Measurements from ENCODE around the gene PSD.
"Not testable (repeated sequence)": the region's sequence is repeated elsewhere in the genome, so short reads cannot be mapped to it uniquely, and the experiment has no call there.

The PSD gene

DNA sequence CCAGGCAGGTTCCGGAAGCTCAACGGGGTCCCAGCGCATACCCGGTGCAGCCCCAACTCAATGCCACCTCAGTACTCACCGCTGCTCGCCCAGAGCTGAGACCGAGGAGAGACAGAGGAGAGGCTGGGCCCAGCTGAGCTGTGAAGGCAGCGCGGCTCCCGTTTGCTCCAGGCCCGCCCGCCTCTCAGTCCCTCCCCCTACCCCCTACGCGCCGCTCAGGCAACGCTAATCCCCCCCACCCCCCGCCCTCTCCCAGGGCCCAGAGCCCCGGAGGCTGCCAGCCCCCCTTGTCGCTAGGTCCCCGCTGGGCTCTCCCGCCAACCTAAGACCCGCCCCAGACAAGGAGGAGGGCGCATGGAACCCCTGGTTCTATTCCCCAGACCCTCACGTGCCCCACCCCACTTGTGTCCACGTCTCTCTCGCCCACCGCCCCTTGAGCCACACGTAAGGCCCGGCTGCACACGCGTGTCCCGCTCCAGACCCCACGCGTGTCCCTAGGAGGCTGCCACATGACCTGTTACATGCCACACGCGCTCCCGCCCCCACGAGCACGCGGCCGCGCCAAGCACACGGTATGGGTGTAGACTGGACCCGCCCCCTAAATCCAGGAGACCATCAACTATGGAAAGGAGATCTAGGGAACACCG lies at the start of gene PSD:
Gene PSD (minus strand): TSS at position 164 of the 647 bp plus-strand sequence. CDS start 1,747 bp downstream, outside the sequence.
- peak; percentile 40 for DNase-seq

DNA sequence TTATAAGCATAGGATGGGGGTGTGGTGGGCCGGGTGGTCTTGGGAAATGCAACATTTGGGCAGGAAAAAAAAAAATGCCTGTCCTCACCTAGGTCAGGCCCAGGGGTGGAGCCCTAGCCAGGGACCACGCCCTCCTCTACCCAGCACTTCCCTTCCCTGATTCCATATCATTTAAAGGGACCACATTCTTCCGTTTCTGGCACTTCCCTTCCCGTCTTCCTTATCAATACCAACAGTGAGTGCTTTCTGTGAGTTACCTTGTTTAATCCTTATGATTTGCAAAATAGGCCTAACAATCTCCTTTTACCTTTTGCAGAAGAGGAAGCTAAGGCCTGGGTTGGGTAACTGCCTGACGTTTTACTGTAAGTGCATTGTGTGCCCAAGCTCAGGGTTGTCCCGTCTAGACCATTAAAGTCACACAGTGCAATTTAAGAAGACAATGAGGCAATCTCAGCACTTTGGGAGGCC lies 49.4 kb upstream of the PSD start:
- no peak for DNase-seq

DNA sequence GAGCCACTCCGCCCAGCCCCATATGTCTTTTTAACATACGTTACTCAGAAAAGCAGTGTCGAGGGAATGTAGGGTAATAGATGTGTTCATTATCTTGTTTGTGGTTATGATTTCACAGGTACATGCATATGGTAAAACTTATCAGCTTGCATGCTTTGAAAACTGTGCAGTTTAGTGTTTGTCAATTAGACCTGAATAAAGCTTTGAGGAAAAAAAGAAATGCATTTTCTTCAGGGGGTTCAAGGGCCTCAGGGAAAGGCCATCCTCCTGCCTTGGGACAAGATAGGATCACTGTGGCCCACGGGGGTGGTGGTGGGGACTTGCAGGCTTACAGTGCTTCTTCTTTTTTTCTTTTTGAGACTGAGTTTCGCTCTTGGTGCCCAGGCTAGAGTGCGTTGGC lies 48.7 kb upstream of the PSD start:
- no peak for DNase-seq

DNA sequence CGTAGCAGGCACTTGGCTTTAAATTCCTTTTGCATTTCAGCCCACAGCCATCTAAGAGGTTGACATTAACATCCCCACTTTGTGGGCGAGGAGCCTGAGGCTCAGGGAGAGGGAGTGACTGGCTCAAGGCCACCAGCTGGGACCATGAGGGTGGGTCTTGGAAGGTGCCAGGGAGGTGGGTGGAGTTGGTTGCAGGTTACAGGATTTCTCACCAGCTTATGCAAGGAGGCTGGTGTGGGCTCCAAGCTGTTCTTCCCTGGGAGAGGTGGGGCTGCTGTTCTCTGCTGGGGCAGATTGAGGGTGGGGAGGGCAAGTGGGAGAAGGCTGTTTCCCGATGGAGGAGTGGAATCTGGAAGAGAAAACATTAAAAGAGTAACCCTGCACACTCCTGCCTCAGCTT lies 46.9 kb upstream of the PSD start:
- no peak for DNase-seq

DNA sequence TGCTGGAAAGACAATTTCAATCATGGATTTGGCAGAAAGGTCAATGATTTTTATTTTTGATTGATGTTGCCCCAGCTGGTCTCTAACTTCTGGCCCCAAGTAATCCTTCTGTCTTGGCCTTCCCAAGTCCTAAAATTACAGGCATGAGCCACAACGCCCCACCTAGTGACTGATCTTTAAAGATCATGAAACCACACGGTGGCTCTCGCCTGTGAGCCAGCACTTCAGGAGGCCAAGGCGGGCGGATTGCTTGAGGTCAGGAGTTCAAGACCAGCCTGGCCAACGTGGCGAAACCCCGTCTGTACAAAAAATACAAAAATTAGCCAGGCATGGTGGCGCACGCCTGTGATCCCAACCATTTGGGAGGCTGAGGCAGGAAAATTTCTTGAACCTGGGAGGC lies 45.4 kb upstream of the PSD start:
- no peak for DNase-seq

DNA sequence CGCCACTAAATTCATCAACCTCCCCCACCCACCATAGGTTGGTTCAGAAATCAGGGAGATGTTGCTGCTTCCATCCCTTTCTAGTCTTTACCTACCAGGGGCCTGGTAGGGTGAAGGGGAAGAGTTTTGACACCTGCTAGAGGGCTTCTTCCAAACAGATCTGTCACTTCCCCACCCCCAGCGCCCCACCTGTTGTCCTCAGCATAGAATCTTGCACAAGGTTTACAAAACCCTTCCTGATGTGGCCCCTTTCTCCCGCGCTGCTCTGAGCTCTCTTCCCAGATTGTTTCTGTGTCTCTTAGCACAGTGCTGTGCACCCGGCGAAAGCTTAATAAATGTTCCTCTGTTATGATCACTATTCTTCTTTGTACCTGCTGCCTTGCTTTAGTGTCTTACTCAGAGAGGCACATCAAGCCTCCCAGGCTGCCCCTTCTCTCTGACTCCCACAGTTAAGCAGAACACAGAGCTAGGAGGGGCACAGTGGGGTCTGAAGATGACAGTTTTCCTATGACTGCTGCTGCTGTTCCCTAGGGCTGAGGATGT lies 44.0 kb upstream of the PSD start:
- no peak for DNase-seq

DNA sequence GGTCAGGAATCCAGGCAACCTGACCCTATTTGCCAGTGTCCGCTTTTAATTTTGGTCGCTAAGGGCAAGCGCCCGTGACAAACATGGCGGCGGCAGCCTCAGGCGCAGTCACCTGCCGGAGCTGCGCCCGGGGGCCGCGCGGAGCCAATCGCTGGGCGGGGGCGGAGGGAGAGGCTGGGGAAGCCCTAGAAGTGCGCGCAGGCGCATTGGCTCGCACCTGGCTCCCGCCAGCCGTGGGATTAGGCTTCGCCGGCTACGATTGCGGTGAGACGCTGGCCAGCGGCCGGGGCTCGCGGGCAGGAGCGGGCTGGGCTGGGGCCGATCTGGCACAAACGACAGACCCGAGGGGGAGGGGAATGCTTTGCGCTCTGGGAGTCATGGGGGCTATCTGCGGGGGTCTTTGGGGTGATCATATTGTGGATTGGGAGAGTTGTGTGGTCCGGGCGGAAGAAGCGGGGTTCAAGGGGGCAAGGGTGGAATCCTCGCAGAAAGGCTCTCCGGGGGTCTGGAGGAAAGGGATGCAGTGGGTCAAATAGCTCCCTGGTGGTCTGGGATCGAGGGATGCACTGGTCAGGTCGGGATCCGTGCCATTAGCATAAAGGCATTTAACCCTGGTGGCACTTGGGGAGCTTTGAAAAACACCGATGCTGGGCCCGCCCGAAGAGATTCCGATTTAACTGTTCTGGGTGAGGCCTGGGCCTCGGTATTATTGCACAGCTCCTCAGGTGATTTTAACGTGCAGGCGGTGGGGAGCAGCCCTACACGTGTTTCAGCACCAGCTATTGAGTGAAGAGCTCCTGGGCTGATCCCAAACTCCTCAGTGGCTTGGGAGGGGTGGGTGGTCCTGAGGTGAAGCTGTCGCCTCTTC lies 42.8 kb upstream of the PSD start:
- peak; percentile 76 for DNase-seq

DNA sequence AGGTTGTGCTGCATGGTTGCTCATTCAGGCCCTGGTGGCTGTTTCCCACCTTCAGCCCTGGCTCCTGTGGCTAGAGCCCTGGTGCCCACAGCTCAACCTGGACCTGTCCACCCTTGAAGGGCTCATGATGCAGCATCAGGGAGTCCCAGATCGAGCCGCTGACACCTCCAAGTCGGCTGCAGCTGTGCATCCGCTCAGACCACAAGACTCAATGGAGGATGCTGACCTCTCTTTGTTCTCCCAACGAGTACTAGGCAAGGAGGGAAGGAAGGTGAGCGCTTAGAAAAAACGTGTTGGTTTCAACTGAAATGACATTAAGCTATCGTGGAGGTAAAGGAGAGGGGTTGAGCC lies 42.2 kb upstream of the PSD start:
- DNase-seq = no peak

DNA sequence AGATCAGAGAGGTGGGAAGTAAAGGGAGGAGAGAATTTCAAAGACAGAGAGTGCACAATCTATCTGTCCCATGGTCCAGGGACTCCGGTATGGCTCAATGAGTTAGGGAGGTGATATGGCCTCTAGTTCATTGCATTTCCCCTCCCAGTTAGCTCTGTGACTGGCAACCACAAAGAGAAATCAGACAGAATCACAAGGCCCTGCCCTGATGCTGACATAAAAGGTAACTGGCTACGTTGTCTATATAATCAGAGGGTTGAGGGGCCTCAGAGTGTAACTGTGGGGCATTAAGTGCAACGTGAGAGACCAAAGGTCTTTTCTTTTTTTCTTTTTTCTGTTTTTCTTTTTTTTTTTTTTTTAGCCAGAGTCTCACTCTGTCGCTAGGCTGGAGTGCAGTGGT lies 40.1 kb upstream of the PSD start:
- no peak for DNase-seq

DNA sequence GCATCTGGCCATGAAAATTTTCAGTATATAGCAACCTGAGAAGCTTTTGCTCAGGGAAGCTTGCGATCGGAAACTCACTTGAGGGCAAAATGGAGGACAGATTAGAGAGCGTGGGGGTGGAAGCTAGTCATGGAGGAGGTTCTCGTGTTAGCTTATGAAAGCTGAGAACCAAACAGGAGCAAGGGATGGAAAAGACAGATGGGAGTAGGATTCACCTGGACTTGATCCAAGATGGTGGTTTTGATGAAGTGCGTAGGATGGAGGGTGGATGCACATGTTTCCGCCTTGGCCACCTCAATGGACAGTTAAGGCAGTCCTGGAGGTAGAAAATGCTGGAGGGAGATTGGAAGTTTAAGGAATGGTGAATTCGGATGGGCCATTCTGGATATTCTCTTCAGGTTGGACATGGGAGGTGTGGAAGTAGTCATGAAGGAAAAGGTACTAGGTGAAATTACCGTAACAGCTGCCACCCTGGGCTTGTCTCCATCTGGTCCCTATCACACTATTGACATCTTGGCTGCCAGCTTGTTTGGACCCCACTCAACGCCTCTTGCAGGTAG lies 39.1 kb upstream of the PSD start:
- no peak for DNase-seq

DNA sequence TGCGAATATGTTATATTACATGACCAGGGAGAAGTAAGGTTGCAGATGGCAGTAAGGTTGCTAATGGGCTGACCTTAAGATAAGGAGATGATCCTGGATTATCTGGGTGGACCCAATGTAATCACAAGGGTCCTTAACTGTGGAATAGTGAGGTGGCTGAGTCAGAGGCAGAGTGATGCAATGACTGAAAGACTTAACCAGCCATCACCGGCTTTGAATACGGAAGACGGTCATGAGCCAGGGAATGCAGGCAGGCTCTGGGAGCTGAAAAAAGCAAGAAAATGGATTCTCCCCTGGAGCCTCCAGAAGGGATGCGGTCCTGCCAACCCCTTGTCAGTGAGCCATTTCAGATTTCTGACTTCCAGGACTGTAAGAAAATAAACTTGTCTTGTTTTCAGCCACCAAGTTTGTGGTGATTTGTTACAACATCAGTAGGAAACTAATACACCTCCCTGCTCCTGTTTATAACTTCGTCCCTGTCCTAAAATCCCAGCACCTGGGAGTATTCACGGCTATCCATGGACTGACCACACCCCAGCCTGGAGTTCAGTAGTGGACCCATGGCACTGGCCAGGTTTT lies 37.4 kb upstream of the PSD start:
- no peak for DNase-seq

DNA sequence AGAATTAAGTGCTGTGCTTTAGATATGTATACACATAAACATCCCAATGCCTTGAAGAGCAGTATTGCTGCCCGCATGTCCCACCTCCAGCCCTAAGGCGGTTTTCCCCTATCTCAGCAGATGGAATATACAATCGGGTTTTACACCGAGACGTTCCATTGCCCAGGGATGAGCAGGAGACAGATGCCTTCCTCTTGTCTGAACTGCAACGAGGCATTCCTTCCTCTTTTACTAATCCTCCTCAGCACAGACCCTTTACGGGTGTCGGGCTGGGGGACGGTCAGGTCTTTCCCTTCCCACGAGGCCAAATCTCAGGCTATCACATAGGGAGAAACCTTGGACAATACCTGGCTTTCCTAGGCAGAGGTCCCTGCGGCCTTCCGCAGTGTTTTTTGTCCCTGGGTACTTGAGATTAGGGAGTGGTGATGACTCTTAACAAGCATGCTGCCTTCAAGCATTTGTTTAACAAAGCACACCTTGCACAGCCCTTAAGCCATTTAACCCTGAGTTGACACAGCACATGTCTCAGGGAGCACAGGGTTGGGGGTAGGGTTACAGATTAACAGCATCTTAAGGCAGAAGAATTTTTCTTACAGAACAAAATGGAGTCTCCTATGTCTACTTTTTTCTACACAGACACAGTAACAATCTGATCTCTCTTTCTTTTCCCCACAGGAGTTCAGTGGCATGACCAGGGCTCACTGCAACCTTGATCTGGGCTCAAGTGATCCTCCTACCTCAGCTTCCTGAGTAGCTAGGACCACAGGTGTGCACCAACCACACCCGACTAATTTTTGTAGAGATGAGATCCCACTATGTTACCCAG lies 36.3 kb upstream of the PSD start:
- not testable (repeated sequence) for DNase-seq

DNA sequence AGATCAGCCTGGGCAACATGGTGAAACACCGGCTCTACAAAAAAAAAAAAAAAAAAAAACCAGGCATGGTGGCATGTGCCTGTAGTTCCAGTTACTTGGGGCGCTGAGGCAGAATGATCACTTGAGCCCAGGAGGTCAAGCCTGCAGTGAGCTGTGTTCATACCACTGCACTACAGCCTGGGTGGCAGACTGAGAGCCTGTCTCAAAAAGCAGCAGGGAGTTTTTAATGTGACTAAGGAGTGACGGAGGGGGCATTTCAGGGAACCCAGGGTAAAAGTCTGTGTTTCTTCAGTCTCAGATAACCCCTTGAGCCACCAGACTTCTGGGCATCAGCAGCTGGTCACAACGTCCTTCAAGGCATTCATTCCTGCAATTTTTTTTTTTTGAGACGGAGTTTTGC lies 34.9 kb upstream of the PSD start:
- no peak for DNase-seq

DNA sequence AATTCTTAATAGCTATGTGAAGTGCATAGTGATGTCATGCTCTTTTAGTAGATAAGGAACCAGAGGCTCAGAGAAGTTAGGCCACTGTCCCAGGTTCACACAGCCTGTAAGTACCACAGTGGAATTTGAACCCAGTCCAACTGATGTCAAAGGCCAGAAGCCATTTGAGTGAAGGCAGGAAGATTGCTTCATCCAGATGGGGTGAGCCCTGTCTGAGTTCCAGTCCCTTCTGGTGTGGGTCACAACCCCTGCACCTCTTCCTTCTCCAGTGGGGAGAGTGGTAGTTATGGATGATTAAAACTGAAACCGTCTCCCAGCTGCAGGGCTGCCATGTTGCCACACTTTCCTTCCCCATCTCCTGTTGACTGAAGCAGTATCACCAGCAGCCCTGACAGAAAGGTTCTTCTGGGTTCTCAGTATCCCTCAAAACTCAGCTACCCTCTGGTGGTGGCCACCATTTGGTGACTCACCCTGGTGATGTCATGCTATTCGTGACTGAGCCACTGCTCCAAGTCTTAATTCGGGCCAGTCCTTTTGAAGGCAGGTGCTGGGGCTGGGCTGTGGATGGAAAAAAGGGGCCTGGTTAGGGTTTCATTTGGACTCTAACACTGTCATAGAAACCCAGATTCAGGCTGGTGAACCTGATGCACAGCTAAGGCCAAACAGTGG lies 34.2 kb upstream of the PSD start:
- no peak for DNase-seq

DNA sequence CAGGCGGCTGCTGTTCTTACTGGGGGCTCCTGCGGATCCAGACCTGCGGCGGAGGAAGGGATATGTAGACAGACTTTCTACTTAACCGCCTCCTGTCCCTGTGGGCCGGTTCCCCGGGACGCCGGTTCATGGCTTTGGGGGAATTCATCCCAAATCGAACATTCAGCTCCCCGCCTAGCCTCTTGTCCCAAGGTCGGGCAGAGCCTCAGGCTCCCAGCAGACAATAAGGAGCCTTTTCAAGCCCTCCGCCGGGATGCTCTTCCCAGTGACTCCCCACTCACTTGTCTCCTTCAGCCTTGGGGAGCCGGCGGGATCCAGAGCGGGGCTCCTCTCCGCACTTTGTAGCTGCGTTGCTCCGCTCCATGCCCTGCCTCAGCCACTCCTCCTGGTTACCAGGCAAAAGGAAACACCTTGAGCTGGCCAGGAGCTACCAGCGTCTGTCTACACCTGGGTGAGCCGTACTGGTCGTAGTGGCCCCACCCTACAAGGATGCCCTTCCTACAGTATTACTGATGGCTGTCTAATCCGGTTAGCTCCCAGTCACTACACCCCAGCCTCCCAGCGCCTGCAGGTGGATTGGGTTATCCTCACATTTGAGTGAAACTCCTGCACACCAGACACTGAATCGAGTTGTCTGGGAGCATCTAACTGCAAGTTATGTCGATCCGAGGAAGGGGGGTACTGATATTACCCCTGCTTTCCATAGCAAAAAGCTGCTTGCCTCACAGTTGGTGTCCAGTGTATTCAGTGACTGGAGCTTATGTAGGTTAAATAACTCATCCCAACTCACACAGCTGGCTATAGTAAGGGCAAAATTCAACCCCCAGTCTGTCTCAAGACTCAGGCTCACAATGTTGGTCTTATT lies 32.8 kb upstream of the PSD start, which contains the start of gene C10orf95:
Gene C10orf95 (minus strand): TSS at position 439 of the 865 bp plus-strand sequence. CDS start 450 bp downstream, outside the sequence.
- no peak for DNase-seq

DNA sequence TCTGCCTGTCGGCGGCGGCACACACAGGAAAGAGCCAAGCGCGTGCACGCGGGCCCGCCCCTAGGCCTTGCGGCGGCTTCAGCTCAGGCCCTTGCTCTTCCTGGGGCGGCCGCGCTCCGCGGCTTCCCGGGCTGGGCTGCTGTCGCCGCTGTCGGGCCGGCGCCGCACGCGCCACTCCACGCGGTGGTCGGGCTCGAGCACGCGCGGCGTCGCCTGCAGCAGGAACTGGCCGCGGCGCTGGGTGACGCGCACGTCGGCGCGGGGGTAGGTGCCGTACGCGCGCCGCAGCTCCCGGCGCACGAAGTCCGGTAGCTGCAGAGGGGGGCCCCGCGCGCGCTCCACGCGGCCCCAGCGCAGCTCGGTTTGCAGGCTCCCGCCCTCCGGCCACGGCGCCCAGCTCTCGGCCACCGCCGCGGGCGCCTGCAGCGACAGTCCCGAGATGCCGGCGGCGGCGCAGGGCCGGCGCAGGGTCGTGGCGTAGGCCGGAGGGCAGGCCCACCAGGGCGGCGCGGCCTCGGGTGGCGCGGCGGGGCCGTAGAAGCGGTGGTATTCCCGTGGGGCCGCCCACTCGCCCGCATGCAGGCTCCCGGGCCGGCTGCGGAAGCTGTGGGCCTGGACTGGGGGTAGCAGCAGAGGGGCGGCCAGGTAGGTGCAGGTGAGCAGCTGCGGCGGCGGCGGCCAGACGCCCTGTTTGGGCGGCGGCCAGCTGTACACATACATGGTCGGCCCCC lies 32.0 kb upstream of the PSD start:
- peak; percentile 64 for DNase-seq

DNA sequence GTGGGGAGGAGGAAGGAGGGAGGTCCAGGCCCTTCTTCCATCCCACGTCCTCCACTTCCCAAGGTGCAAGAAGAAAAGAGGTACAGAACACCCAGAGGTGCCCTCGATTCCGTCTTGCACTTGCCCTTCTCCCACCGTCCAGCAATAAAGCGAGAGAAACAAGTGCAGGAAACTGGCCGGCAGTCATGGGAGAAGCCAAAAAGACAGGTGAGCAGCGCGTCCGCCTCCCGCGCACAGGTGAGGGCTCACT lies 31.5 kb upstream of the PSD start:
- no peak for DNase-seq

DNA sequence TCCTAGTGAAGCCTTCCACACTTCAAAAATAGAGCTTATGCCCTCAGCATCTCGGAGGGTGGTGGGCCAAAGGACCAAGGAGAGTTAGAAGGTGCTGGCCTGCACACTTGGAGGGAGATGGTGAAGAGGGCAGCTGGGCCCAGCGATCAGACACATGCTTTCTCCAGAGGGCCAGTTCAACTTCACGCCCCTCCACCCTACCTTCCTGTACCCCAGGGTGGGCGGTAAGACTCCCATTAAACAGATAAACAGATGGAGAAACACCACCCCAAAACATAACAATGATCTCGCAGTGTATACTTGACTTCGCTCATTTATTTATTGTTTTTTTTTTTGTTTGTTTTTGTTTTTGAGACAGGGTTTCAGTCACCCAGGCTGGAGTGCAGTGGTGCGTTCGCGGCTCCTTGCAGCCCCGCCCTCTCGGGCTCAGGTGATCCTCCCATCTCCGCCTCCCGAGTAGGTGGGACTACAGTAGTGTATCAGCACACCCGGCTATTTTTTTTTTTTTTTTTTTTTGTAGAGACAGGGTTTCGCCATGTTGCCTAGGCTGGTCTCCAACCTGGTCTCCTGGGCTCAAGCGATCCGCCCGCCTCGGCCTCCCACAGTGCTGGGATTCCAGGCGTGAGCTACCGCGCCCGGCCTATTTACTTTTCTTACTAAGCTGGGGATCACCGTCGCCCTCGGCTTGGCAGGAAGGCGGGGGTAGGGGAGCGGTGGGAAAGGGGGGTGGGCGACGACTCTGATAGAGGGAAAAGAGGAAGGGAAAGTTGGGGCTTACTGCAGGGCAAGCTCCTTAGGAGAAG lies 30.9 kb upstream of the PSD start:
- DNase-seq = peak; percentile 33

DNA sequence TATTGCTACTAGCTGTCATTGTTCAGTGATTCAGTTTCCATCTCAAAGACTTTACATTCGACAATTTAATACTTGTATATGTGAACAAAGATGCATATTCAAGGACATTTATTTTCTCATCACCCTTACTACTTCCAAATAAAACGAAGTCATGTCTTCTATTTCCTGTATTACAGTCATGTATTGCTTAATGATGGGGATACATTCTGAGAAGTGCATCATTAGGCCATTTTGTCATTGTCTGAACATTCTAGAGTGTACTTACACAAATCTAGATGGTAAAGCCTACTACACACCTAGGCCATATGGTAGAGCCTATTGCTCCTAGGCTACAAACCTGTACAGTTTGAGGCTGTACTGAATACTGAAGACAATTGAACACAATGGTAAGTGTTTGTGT lies 26.3 kb upstream of the PSD start:
- no peak for DNase-seq

DNA sequence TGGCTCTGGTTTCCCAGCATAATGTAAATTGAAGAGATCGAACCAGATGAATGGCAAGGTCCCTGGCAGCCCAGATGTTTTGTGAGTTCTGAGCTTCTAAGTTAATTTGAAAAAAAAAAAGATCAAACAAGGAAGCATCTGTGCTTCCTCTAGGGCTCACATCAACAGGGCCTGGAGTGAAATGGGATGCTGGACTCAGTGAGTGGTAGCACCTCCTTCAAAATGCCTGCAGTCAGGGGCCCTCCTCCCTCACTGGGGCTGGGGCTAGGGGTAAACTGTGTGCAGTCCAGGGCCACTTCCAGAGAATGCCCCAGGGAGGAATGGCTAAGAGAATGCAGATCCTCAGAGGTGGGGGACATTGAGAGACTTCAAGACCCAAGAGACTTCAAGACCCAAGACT lies 19.8 kb upstream of the PSD start:
- no peak for DNase-seq

Measured in NCI-H2227 treated with DMSO at 0.1 percent for 48 hours (cell line).